Neural cell (in vitro differentiated cells): Measurements from ENCODE around the gene C1orf105. TPM values are rescaled to one million over a fixed set of nuclear protein-coding genes. Genes with fewer than 3 reads are reported as not detected.
"Not testable (repeated sequence)": the region's sequence is repeated elsewhere in the genome, so short reads cannot be mapped to it uniquely, and the experiment has no call there.

Experiments
- H2AFZ ChIP-seq: fragments of 200-600, 300-800 bp; sonication (generic), shearing (Covaris generic); 2 replicates; pipeline ENCODE4 v1.6.0; 2014; ENCODE audit warnings: low read depth, mild to moderate bottlenecking, antibody characterized with exemption, low read length, moderate library complexity
- H3F3A ChIP-seq: fragments of 200-600 bp; shearing (Covaris generic); 2 replicates; pipeline ENCODE4 v1.6.1; 2016; ENCODE audit warnings: mild to moderate bottlenecking, moderate library complexity, mixed read lengths, antibody characterized with exemption, low read length; ENCODE audit not compliant: insufficient read depth, poor library complexity, severe bottlenecking
- H3K27ac ChIP-seq: fragments of 200-600, 300-800 bp; sonication (generic), shearing (Covaris generic); 2 replicates; pipeline ENCODE4 v1.5.1; 2014; ENCODE audit warnings: mild to moderate bottlenecking, low read length, moderate library complexity
- H3K27me3 ChIP-seq: fragments of 300-800, 200-600 bp; sonication (generic), shearing (Covaris generic); 2 replicates; pipeline ENCODE4 v1.6.0; 2014; ENCODE audit warnings: mild to moderate bottlenecking, low read depth, low read length, moderate library complexity; ENCODE audit not compliant: insufficient read depth
- H3K36me3 ChIP-seq: fragments of 300-800, 200-600 bp; sonication (generic), shearing (Covaris generic); 2 replicates; pipeline ENCODE4 v1.5.1; 2014; ENCODE audit warnings: mild to moderate bottlenecking, antibody characterized with exemption, low read length, moderate library complexity; ENCODE audit not compliant: insufficient read depth
- H3K4me2 ChIP-seq: fragments of 300-800, 200-600 bp; sonication (generic), shearing (Covaris generic); 2 replicates; pipeline ENCODE4 v1.6.0; 2014; ENCODE audit warnings: mild to moderate bottlenecking, low read length
- H3K4me3 ChIP-seq: fragments of 300-800, 200-600 bp; sonication (generic), shearing (Covaris generic); 2 replicates; pipeline ENCODE4 v1.5.1; 2014; ENCODE audit warnings: mild to moderate bottlenecking, low read length, moderate library complexity
- H3K79me2 ChIP-seq: fragments of 200-600 bp; shearing (Covaris generic); replicated peaks from 2 replicates; pipeline ENCODE4 v1.6.0; 2014; ENCODE audit warnings: mild to moderate bottlenecking, low read length, moderate library complexity; ENCODE audit not compliant: insufficient read depth
- H3K9ac ChIP-seq: fragments of 300-800, 200-600 bp; sonication (generic), shearing (Covaris generic); 2 replicates; pipeline ENCODE4 v1.6.1; 2016; ENCODE audit warnings: mild to moderate bottlenecking, low read length, mixed read lengths
- H3K9me2 ChIP-seq: fragments of 200-600 bp; shearing (Covaris generic); 2 replicates; pipeline ENCODE4 v1.6.1; 2016; ENCODE audit warnings: mild to moderate bottlenecking, low read length, mixed read lengths; ENCODE audit not compliant: insufficient read depth
- H3K9me3 ChIP-seq: fragments of 200-600, 300-800 bp; sonication (generic), shearing (Covaris generic); 2 replicates; pipeline ENCODE4 v1.6.1; 2016; ENCODE audit warnings: mild to moderate bottlenecking, mixed run types, low read length, moderate library complexity, mixed read lengths
- H4K20me1 ChIP-seq: fragments of 200-600 bp; shearing (Covaris generic); 2 replicates; pipeline ENCODE4 v1.6.1; 2016; ENCODE audit warnings: mild to moderate bottlenecking, mixed run types; ENCODE audit not compliant: insufficient read depth
- CTCF ChIP-seq: fragments of 450-650 bp; IDR thresholded peaks from 2 replicates; pipeline ENCODE4 v1.5.1; 2014; ENCODE audit warnings: antibody characterized with exemption, mild to moderate bottlenecking, moderate library complexity; ENCODE audit not compliant: poor library complexity, severe bottlenecking
- EP300 ChIP-seq: fragments of 450-650 bp; conservative IDR thresholded peaks from 2 replicates; pipeline ENCODE4 v1.6.1; 2014; ENCODE audit warnings: antibody characterized with exemption, mild to moderate bottlenecking, moderate library complexity; ENCODE audit not compliant: poor library complexity, severe bottlenecking
- EZH2 ChIP-seq: fragments of 200-600, 300-800 bp; shearing (Covaris generic), sonication (generic); IDR thresholded peaks from 2 replicates; pipeline ENCODE4 v1.6.1; 2014; ENCODE audit warnings: antibody characterized with exemption, low read length, borderline replicate concordance, mild to moderate bottlenecking; ENCODE audit not compliant: insufficient read depth, poor library complexity, severe bottlenecking
- MXI1 ChIP-seq: fragments of 450-650 bp; conservative IDR thresholded peaks from 2 replicates; pipeline ENCODE4 v1.6.1; 2014; ENCODE audit warnings: antibody characterized with exemption, mild to moderate bottlenecking; ENCODE audit not compliant: poor library complexity, severe bottlenecking
- POLR2AphosphoS5 ChIP-seq: IDR thresholded peaks from 2 replicates; pipeline ENCODE4 v1.6.1; 2012
- RAD21 ChIP-seq: fragments of 450-650 bp; conservative IDR thresholded peaks from 2 replicates; pipeline ENCODE4 v1.6.1; 2014; ENCODE audit warnings: antibody characterized with exemption, mild to moderate bottlenecking, moderate library complexity
- REST ChIP-seq: IDR thresholded peaks from 2 replicates; pipeline ENCODE4 v1.6.1; 2012; ENCODE audit warnings: borderline replicate concordance
- SMC3 ChIP-seq: fragments of 450-650 bp; conservative IDR thresholded peaks from 2 replicates; pipeline ENCODE4 v1.6.1; 2014; ENCODE audit warnings: antibody characterized with exemption, mild to moderate bottlenecking, moderate library complexity; ENCODE audit not compliant: poor library complexity
- TAF1 ChIP-seq: IDR thresholded peaks from 2 replicates; pipeline ENCODE4 v1.6.1; 2012; ENCODE audit warnings: low read depth
- polyA minus RNA-seq: library from RNA; depleted of rRNA, polyadenylated mRNA; stranded (reverse); fragments of >200 nt; gene quantifications from 2 replicates; pipeline ENCODE4 v1.2.3, GENCODE V29; 2014
- polyA plus RNA-seq: library from polyadenylated mRNA; depleted of rRNA; stranded (reverse); fragments of >200 nt; gene quantifications from 2 replicates; pipeline ENCODE4 v1.2.3, GENCODE V29; 2014

The C1orf105 gene
- polyA plus RNA-seq, result not detected in 2 replicates
- polyA minus RNA-seq, result not detected in 2 replicates

DNA sequence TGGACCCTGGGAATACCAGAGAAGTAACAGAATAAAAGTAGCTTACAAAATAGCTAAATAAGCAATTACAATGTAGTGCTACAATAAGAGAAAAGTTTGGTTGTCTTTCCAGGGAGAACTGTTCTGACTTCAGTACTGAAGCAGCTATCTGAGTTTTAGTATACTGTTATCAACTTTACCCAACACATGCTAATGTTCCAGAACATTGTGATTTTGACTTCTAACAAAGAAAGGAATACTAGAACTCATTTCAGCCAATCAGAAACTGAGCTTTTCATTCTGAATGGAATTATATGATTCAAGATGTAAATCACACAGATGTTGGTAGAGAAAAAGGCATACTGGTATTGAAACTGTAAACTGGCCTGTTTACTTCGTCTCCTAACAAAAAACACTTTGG, at the start of gene C1orf105:
TSS of gene C1orf105 (plus strand) at position 301 of the 400 bp plus-strand sequence. CDS start 201 bp downstream, outside the sequence.
- Histone ChIP-seq H2AFZ (no peak within 1 kb of the TSS), H3K4me2 (no peak within 1 kb of the TSS), H3K79me2 (no peaks in the 10 kb centered on the region), H3F3A (no peaks in the 10 kb centered on the region), H3K9ac (no peak within 1 kb of the TSS), H3K4me3 (no peak within 1 kb of the TSS), H3K9me2 (no peaks in the 10 kb centered on the region), H3K27me3 (no peaks in the 10 kb centered on the region), H3K27ac (no peak within 1 kb of the TSS), H4K20me1 (no peaks in the 10 kb centered on the region), H3K36me3 (no peaks in the 10 kb centered on the region), H3K9me3 (no peaks in the 10 kb centered on the region)
- no peak for TF ChIP-seq TAF1
- no peak for TF ChIP-seq EP300
- TF ChIP-seq POLR2AphosphoS5, result no peak
- no peak for TF ChIP-seq RAD21
- no peak for TF ChIP-seq SMC3
- no peak for TF ChIP-seq CTCF

GRCh38 chr1:172371646-172372045, 48.8 kb upstream of the C1orf105 start:
- H3K9me3 ChIP-seq, H3K4me3 ChIP-seq, H3K36me3 ChIP-seq, H3K9me2 ChIP-seq, H4K20me1 ChIP-seq, H3K9ac ChIP-seq, H2AFZ ChIP-seq, H3F3A ChIP-seq, H3K4me2 ChIP-seq, H3K79me2 ChIP-seq, H3K27ac ChIP-seq, H3K27me3 ChIP-seq: not testable (repeated sequence)

DNA sequence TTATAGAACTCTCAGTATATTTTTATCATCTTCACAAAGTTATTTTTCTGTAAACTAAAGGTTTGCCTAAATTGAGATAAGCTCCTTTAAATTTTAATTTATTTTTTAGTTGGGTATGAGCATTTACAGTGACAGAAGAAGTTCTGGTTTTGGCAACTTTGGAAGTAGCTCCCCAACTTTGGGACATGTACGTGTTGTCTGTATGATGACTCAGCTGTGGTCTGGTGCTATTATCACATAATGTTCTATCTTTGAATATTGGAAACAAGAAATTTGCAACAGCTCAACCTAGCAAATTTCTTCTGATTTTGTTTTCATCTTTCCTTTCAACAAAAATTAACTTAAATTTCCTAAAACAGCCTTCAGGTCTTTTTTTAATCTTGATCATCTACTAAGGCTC, 46.6 kb upstream of the C1orf105 start:
- Histone ChIP-seq H3K36me3 (no peaks in the 10 kb centered on the region), H4K20me1 (no peaks in the 10 kb centered on the region), H3K4me2 (no peak overlapping the region), H3K9ac (no peak overlapping the region), H3K9me3 (no peaks in the 10 kb centered on the region), H3K27ac (no peak overlapping the region), H2AFZ (no peak overlapping the region), H3K9me2 (no peaks in the 10 kb centered on the region), H3F3A (no peaks in the 10 kb centered on the region), H3K27me3 (no peaks in the 10 kb centered on the region), H3K79me2 (no peaks in the 10 kb centered on the region), H3K4me3 (no peak overlapping the region)
- no peak for TF ChIP-seq SMC3
- no peak for TF ChIP-seq EZH2

GRCh38 chr1:172375211-172375631, 45.3 kb upstream of the C1orf105 start:
- Histone ChIP-seq H3K79me2 (no peaks in the 10 kb centered on the region), H3K9me3 (no peaks in the 10 kb centered on the region), H3K4me2 (no peak overlapping the region), H3K36me3 (no peaks in the 10 kb centered on the region), H3K9ac (no peak overlapping the region), H3F3A (no peaks in the 10 kb centered on the region), H3K27ac (no peak overlapping the region), H3K4me3 (no peak overlapping the region), H3K9me2 (no peaks in the 10 kb centered on the region), H3K27me3 (no peaks in the 10 kb centered on the region), H2AFZ (no peak overlapping the region), H4K20me1 (no peaks in the 10 kb centered on the region)
- TF ChIP-seq SMC3, result no peak
- TF ChIP-seq CTCF, result no peak
- no peak for TF ChIP-seq MXI1
- no peak for TF ChIP-seq TAF1
- TF ChIP-seq POLR2AphosphoS5, result no peak
- no peak for TF ChIP-seq RAD21
- TF ChIP-seq EZH2, result no peak
- TF ChIP-seq REST, result no peak
- no peak for TF ChIP-seq EP300
